WERI-Rb-1 (cell line): ENCODE data around the gene KRT80.

Experiments used
- DNase-seq: peaks from one replicate; pipeline ENCODE4 v3.0.0-alpha.2; 2020
- H3K27ac ChIP-seq: fragments of 250-450 bp; sonication (Bioruptor Pico); 2 replicates; pipeline ENCODE4 v1.5.1; 2020; ENCODE audit warnings: mild to moderate bottlenecking, moderate library complexity
- H3K27me3 ChIP-seq: fragments of 250-450 bp; sonication (Bioruptor Pico); 2 replicates; pipeline ENCODE4 v1.5.1; 2021; ENCODE audit warnings: mild to moderate bottlenecking, low read depth, moderate library complexity; ENCODE audit not compliant: insufficient read depth, severe bottlenecking
- H3K36me3 ChIP-seq: fragments of 250-450 bp; sonication (Bioruptor Pico); 2 replicates; pipeline ENCODE4 v1.5.1; 2020; ENCODE audit warnings: mild to moderate bottlenecking, moderate library complexity
- H3K4me3 ChIP-seq: 2 replicates; pipeline ENCODE4 v1.5.1; 2011; ENCODE audit warnings: low read depth, mild to moderate bottlenecking, control low read depth, low read length
- H3K9me3 ChIP-seq: fragments of 250-450 bp; sonication (Bioruptor Pico); 2 replicates; pipeline ENCODE4 v1.5.1; 2021; ENCODE audit warnings: mild to moderate bottlenecking, moderate library complexity; ENCODE audit not compliant: severe bottlenecking
- TF ChIP-seq, protein P1 (sequence below): IDR thresholded peaks from 2 replicates; pipeline ENCODE4 v1.5.1; 2011; ENCODE audit warnings: low read depth, mild to moderate bottlenecking, control low read depth, inconsistent platforms, low read length

Gene KRT80

DNA sequence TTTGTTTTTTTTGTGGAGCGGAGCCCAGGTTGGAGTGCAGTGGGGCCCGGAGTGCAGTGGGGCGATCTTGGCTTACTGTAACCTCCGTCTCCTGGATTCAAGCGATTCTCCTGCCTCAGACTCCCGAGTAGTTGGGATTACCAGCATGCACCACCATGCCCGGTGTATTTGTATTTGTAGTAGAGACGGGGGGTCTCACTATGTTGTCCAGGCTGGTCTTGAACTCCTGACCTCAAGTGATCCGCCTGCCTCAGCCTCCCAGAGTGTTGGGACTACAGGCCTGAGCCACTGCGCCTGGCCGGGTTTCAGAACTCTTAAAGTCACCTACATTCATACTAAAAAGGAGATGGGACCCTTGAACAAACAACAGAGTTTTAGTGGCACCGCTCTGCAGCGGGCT lies 52.7 kb downstream of the KRT80 start:
- no peak for DNase-seq
- no peak overlapping the region for H3K4me3 ChIP-seq
- H3K9me3 ChIP-seq = no peaks in the 10 kb centered on the region
- H3K27me3 ChIP-seq = no peaks in the 10 kb centered on the region
- TF ChIP-seq, protein P1, sequence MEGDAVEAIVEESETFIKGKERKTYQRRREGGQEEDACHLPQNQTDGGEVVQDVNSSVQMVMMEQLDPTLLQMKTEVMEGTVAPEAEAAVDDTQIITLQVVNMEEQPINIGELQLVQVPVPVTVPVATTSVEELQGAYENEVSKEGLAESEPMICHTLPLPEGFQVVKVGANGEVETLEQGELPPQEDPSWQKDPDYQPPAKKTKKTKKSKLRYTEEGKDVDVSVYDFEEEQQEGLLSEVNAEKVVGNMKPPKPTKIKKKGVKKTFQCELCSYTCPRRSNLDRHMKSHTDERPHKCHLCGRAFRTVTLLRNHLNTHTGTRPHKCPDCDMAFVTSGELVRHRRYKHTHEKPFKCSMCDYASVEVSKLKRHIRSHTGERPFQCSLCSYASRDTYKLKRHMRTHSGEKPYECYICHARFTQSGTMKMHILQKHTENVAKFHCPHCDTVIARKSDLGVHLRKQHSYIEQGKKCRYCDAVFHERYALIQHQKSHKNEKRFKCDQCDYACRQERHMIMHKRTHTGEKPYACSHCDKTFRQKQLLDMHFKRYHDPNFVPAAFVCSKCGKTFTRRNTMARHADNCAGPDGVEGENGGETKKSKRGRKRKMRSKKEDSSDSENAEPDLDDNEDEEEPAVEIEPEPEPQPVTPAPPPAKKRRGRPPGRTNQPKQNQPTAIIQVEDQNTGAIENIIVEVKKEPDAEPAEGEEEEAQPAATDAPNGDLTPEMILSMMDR = no peak
- no peak overlapping the region for H3K27ac ChIP-seq
- H3K36me3 ChIP-seq = no peaks in the 10 kb centered on the region

DNA sequence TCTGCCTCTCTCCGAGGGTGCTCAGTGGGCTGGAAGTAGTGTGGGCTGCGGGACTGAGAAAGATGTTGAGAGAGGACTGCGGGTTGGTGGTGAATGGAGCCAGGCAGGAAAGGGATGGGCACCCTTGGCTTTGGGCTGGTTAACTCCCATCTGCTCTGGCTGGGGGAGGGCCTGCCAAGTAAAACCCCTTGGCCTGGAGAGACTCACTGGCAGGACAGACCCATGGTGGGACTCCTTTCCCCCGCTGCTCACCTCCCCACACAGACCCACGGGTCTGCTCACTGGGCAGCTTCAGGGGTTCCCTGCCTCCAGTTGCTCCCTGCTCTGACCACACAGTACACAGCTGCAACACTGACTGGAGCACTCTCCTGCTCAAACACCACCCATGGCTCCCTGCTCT lies 54.1 kb downstream of the KRT80 start:
- TF ChIP-seq, protein P1 = no peak
- DNase-seq = no peak

DNA sequence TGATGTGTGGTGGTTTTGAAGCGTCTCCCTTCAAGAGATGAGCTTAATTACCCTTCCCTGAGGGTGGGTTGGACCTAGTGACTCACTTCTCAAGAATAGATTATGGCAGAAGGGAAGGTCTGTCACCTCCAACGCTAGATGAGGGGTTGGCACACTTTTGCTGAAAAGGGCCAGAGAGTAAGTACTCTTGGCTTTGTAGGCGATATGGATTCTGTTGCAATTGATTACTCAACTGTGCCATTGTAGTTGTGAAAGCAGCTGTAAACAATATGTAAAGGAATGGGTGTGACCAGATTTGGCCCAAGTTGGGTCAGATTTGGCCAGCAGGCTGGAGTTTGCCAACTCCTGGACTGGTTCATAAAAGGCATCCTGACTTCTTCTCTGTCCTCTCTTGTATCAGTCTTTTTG lies 59.1 kb downstream of the KRT80 start:
- DNase-seq = no peak
- TF ChIP-seq, protein P1 = no peak
- Histone ChIP-seq H3K4me3 (no peak overlapping the region), H3K9me3 (no peaks in the 10 kb centered on the region), H3K27ac (no peak overlapping the region), H3K36me3 (no peaks in the 10 kb centered on the region), H3K27me3 (peaks cover 3% of the 10 kb centered on the region)

More for the DNA sequence above, 54.1 kb downstream of the KRT80 start:
- Histone ChIP-seq H3K27me3 (no peaks in the 10 kb centered on the region), H3K36me3 (no peaks in the 10 kb centered on the region), H3K9me3 (no peaks in the 10 kb centered on the region), H3K4me3 (no peak overlapping the region), H3K27ac (no peak overlapping the region)

DNA sequence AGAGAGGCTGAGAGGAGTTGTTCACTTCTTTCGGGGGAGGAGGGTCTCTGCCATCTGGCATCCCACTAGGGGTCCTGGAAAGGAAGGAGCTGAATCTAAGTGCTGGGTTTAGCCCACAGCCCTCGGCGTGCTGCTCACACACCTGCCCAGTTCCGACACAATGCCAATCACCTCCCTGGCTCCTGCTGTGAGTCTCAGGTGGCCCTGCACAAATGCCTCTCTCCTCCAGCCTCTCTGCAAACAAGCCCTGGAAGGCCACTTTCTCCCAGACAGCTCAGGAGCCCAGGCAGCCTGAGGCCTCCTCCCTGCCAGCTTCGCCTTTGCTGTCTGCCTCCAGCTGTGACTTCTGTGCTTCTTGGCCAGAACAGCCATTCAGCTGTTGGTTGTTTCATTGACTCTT lies 61.1 kb downstream of the KRT80 start:
- TF ChIP-seq, protein P1 = no peak
- no peaks in the 10 kb centered on the region for H3K36me3 ChIP-seq
- no peak overlapping the region for H3K4me3 ChIP-seq
- H3K9me3 ChIP-seq = no peaks in the 10 kb centered on the region
- H3K27me3 ChIP-seq = peaks cover 3% of the 10 kb centered on the region
- no peak overlapping the region for H3K27ac ChIP-seq
- DNase-seq = no peak

DNA sequence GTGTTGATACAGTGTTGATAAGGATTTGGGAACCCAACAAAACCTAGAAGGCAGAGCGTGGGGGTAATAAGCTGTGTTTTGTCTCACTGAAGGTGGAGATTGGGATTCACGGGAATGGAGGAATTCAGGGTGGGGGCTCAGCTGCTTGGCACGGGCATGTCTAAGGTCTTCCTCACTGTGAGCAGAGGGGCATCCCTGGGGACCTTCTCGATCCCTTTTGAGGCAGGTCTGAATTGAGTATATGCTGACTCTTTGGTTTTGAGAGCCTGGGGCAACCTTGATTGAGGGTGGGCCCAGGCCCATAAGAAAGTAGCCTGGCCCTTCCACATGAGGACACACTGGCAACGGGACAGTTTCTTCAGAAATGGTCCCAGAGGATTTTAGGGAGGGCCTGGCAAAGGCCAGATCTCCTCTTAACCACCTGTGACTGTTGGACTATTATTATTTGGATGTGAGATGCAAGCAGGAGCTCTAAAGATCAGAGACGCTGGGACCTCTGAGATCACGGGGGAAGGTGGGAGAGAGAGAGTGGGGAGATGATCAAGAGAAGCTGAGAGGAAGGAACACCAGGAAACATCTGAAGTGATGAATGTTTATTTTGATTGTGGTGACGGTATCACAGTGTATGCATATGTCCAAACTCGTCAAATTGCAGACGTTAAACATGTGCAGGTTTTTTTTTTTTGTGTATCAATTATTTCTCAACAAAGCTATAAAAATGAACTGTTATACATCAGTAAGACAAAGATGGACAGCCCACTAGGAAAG lies 63.9 kb downstream of the KRT80 start:
- TF ChIP-seq, protein P1 = no peak
- no peak for DNase-seq
- H3K36me3 ChIP-seq = no peaks in the 10 kb centered on the region
- H3K9me3 ChIP-seq = no peaks in the 10 kb centered on the region
- peaks cover 3% of the 10 kb centered on the region for H3K27me3 ChIP-seq
- no peak overlapping the region for H3K27ac ChIP-seq
- no peak overlapping the region for H3K4me3 ChIP-seq
